Hematopoietic multipotent progenitor cell treated with erythropoietin and hydrocortisone succinate and interleukin-3 and kit ligand, for 6 days (in vitro differentiated cells): ENCODE measurements around the gene PDLIM1.

Source experiments
- DNase-seq: peaks from one replicate; pipeline ENCODE4 v3.0.0-alpha.2; 2015

The PDLIM1 gene

DNA sequence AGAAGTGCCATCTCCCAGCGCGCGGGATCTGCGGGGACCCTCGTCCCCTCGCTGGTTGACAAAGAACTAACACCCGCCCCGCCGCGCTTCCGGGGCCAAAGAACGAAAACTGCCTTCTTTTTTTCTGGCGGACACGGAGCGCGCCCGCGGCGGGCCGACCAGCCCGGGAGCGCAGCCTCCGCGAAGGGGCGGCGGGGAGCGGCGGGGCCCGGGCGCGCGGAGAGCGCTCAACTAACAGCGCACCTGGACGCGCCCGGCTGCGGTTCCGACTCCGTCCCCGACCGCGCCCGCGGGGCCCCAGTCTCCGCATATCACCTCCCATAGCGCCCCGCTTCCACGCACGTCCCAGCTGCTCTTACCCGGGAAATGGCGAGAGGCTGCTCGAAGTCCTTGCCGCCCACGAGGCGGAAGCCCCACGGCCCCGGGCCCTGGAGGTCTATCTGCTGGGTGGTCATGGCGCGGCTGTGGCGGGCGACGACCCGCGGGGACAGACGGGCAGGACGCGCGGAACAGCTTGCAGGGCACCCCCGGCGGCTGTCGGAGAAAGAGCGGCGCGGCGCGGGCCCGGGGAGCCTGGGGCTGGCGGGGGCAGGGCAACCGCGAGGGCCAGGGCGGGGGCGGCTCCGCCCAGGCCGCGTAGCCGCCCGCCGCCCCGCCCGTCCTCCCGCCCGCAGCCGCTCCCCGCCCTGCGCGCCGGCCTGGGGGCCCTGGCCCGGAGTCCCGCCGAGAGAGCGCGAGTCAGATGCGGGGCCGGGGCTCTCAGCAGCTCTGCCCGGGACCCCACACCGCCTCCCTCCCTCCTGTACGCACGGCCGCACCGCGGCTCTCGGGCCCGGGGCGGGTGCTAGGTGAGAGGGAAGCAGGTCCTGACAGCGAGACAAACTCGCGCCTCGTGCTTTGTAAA lies at the start of gene PDLIM1:
Gene PDLIM1 (minus strand): TSS at position 543 of the 904 bp plus-strand sequence. CDS start 88 bp downstream, at position 455.
- DNase-seq = peak; percentile 84

- no peak for DNase-seq
Observed at GRCh38 chr10:95339863-95340262, 49.1 kb upstream of the PDLIM1 start.

- no peak for DNase-seq
Observed at GRCh38 chr10:95337423-95338160, 46.8 kb upstream of the PDLIM1 start.

DNA sequence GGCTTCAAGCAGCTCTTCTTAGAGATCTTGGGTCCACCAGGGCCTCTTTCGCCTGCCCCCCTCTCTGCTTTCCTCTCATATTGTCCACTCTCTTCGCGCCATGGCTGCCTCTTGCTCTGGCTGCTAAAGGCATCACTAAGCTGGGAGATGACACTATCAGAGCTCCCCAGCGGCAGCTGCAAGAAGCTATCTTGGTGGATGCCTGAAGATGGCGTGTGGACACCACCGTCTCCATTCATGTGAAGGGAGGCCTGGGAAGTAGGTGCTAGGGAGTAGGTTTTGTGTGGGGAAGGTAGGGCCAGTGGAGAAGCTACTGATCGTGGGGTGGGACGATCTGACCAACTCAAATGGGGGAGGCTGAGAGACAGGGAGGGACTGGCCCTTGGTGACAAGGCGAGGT lies 45.9 kb upstream of the PDLIM1 start:
- no peak for DNase-seq

DNA sequence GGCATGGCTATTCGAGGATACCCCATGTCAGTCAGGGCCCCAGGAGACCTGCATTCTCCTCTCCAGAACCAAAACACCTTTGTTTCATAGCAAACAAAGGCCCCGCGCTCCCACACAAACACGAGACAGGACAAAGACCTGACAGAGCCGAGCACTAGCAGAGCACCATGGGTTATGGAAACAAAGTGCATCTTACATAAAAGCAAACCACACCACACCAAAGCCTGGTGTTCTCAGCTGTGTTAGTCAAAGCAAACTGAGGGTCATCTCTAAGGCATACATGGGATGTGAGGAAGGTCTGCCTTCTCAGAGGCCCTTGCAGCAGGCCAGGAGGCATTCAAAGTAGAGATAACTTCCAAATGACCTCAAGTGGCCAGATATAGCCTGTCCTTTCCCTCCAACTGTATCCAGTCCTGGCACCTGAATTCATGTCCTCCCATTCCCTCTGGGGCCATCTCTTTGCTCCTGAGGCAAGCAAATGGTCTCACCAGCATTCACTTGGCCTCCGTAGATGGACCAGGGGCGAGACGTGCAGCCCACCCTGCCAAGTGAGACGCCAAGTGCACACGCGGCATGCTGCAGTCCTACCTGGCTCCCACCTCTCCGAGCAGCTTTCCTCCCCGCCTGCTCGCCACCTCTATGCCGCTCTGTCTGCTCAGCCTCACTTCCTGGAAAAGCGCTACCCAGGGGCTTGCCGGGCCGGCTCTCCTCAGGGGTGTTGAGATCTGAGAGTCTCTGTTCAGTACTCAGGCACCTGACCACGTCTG lies 45.3 kb upstream of the PDLIM1 start:
- DNase-seq = no peak

DNA sequence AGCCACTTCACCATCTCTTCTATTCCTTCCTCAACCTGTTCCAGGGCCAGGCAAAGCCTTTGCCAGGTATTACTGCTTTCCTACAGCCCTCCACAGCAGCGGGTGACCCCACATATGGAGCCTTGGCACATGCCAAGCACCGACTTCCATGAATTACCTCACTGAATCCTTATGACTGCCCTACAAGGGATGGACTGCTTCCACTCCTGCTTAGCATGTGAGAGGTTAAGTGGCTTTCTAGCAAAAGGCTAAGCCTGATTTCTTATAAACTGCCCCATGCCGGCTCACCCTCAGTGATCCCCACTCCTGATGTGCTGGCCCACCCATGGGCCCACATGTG lies 44.0 kb upstream of the PDLIM1 start:
- DNase-seq = no peak

DNA sequence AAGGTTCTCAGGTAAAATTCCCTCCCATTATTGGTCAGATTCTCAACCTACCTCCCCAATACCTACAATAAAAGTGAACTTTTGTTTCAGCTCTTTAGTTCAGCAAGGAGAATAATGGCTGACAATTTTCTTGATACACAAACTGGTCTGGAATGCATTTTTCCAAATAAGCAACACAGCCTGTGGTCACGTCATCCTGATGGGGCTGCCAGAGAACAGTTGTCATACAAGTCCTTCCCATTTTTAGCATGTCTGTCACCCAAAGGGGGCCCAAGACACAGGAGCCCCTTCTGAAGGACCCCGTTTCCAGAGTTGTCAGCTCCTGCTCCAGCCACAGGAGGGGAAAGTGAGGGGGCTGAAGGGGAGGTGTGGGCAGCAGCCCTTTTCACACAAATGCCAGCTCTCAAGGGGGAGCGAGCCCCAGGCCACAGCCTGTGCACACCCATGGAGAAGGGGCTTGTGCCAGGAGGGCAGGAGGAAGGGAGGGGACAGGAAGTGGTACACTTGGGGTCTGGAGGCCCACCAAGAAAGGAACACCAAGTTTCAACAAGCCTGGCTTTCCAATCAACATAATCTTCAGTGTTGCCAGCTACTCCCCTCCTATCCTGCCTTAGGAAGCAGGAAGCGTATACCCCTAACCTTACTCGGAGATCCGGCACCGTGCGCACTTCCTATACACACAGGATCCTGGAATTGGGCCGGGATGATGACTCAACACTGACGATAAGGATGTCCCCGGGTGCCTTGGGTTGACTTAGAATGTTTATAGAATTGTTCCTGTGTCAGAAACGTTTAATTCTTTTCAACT lies 43.4 kb upstream of the PDLIM1 start:
- no peak for DNase-seq

- DNase-seq = no peak
Observed at GRCh38 chr10:95332666-95333249, 42.0 kb upstream of the PDLIM1 start.

DNA sequence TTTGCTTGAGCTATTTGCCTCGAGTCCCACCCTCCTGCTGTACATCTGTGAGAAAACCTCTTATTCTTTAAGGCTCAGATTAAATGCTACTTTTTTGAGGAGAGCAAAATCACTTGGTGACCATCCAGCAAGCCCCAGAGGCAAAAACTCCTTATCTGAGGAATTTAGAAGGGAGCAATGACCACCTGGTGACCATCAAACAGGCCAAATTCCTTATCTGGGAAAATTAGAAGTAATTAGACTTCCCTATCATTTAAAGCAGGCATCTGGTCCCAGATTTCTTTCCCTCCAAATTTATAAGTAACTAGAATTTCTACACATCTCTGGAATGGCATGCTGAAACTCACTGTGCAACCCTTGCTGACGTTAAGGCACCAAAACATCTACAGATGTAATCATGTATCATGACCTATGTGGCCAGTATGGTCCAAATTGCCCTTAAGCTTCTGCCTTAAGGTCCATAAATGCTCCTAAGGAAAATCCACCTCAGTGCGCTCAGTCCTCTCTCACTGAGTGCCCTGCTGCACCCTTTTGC lies 40.9 kb upstream of the PDLIM1 start:
- no peak for DNase-seq

- no peak for DNase-seq
Observed at GRCh38 chr10:95330966-95331453, 40.2 kb upstream of the PDLIM1 start.

GRCh38 chr10:95329296-95329695 lies 38.5 kb upstream of the PDLIM1 start:
- DNase-seq = no peak

- no peak for DNase-seq
Observed at GRCh38 chr10:95328013-95328412, 37.2 kb upstream of the PDLIM1 start.

DNA sequence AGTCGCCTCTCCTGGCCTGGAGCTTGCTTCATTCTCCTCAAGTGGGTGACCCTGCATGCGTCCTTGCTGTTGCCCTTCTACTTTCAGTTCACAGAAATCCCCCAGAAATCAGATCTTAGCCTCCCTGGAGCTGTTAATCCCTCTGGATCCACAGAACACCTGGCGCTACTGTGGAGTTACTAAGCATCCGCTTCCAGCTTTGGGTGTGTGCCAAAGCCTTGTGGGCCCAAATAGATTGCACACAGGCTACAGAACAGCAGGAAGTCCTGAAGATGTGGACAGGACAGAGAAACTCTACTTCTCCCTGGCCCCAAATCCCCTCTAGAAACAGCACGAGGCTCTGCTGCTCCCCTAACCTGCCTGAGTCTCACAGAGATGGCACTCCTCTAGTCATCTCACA lies 36.6 kb upstream of the PDLIM1 start:
- DNase-seq = no peak

GRCh38 chr10:95326396-95326795 lies 35.6 kb upstream of the PDLIM1 start:
- DNase-seq = no peak

DNA sequence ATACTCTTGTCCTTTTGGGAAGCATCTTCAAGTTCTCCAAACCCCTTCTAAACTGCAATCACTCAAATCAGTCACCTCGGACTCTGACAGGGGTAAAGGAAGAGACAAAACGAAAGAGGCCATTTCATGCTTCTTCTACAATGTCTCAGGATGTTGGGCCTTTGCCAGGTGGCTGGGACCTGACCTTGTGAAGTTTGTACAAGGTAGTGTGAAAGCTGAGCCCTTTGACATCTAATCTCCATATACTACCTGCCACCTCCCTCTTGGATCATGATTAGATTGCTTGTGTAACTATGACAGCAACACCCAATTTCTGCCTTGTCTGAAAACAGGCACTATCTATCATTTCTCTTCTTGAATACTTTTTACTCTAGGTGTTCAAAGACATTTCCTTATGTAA lies 35.1 kb upstream of the PDLIM1 start:
- no peak for DNase-seq

GRCh38 chr10:95324436-95325268 lies 33.8 kb upstream of the PDLIM1 start:
- DNase-seq = no peak

GRCh38 chr10:95321554-95322301 lies 30.9 kb upstream of the PDLIM1 start:
- no peak for DNase-seq

GRCh38 chr10:95319239-95319638 lies 28.4 kb upstream of the PDLIM1 start:
- no peak for DNase-seq

- no peak for DNase-seq
Observed at GRCh38 chr10:95315509-95315908, 24.7 kb upstream of the PDLIM1 start.
